HG03558 (cell line): ENCODE results near the gene CREBBP.

ENCODE experiments used
- ATAC-seq: cut with Tn5 transposase; IDR thresholded peaks from one replicate; pipeline ENCODE4 v1.9.1; 2021; ENCODE audit warnings: moderate number of reproducible peaks; ENCODE audit not compliant: unreplicated experiment; ENCODE audit errors: extremely low read depth

The CREBBP gene

GRCh38 chr16:3881499-3881990, 1.0 kb upstream of the CREBBP start:
- ATAC-seq, result no peak

GRCh38 chr16:3879887-3880564, 487 bp downstream of the CREBBP start:
- ATAC-seq, result no peak

- no peak for ATAC-seq
Measured at GRCh38 chr16:3879258-3879886, 1.1 kb downstream of the CREBBP start.

- no peak for ATAC-seq
Measured at GRCh38 chr16:3878610-3879009, 1.9 kb downstream of the CREBBP start.

- ATAC-seq, result no peak
Measured at GRCh38 chr16:3876695-3877094, 3.8 kb downstream of the CREBBP start.

GRCh38 chr16:3876160-3876559, 4.4 kb downstream of the CREBBP start:
- no peak for ATAC-seq

- ATAC-seq, result no peak
Measured at GRCh38 chr16:3874794-3875692, 5.5 kb downstream of the CREBBP start.

GRCh38 chr16:3874242-3874641, 6.3 kb downstream of the CREBBP start:
- ATAC-seq, result no peak

GRCh38 chr16:3873482-3874173, 6.9 kb downstream of the CREBBP start:
- no peak for ATAC-seq

- no peak for ATAC-seq
Measured at GRCh38 chr16:3872216-3872895, 8.2 kb downstream of the CREBBP start.

GRCh38 chr16:3868967-3869366, 11.5 kb downstream of the CREBBP start:
- ATAC-seq, result no peak

- no peak for ATAC-seq
Measured at GRCh38 chr16:3868556-3868955, 12.0 kb downstream of the CREBBP start.

GRCh38 chr16:3866703-3867431, 13.6 kb downstream of the CREBBP start:
- ATAC-seq, result no peak

GRCh38 chr16:3865241-3865640, 15.3 kb downstream of the CREBBP start:
- no peak for ATAC-seq

GRCh38 chr16:3864562-3864961, 16.0 kb downstream of the CREBBP start:
- no peak for ATAC-seq

GRCh38 chr16:3863587-3863986, 16.9 kb downstream of the CREBBP start:
- ATAC-seq, result no peak

GRCh38 chr16:3861808-3862451, 18.6 kb downstream of the CREBBP start:
- no peak for ATAC-seq

GRCh38 chr16:3859889-3860288, 20.6 kb downstream of the CREBBP start:
- ATAC-seq, result no peak

- no peak for ATAC-seq
Measured at GRCh38 chr16:3858801-3859200, 21.7 kb downstream of the CREBBP start.
